H9 (cell line): Measurements from ENCODE around the gene LRRC36. TPM values are rescaled to one million over a fixed set of nuclear protein-coding genes. Genes with fewer than 3 reads are reported as not detected.

Experiments used
- DNase-seq: peaks from one replicate; pipeline ENCODE4 v3.0.0-alpha.2; 2017
- H2AFZ ChIP-seq: one replicate; pipeline ENCODE4 v1.6.1; 2013; ENCODE audit warnings: mild to moderate bottlenecking, low read length, control low read depth, moderate library complexity
- H2AK5ac ChIP-seq: 2 replicates; pipeline ENCODE4 v1.6.1; 2013; ENCODE audit warnings: low read length, control low read depth, mixed read lengths; ENCODE audit not compliant: insufficient read length
- H2BK120ac ChIP-seq: one replicate; pipeline ENCODE4 v1.6.1; 2013; ENCODE audit warnings: low read depth, mild to moderate bottlenecking, low read length, control low read depth, inconsistent platforms; ENCODE audit not compliant: poor library complexity, severe bottlenecking
- H2BK12ac ChIP-seq: 2 replicates; pipeline ENCODE4 v1.6.1; 2013; ENCODE audit warnings: low read length, control low read depth, mixed read lengths, low read depth; ENCODE audit not compliant: insufficient read length
- H2BK15ac ChIP-seq: 2 replicates; pipeline ENCODE4 v1.6.1; 2013; ENCODE audit warnings: low read depth, low read length, control low read depth
- H2BK20ac ChIP-seq: one replicate; pipeline ENCODE4 v1.6.1; 2013; ENCODE audit warnings: low read depth, mild to moderate bottlenecking, low read length, control low read depth, inconsistent platforms; ENCODE audit not compliant: poor library complexity, severe bottlenecking
- H2BK5ac ChIP-seq: 2 replicates; pipeline ENCODE4 v1.6.1; 2013; ENCODE audit warnings: low read length, control low read depth, mixed read lengths; ENCODE audit not compliant: insufficient read length
- H3K14ac ChIP-seq: 2 replicates; pipeline ENCODE4 v1.6.1; 2013; ENCODE audit warnings: low read length, control low read depth; ENCODE audit not compliant: insufficient read depth
- H3K18ac ChIP-seq: 2 replicates; pipeline ENCODE4 v1.6.1; 2013; ENCODE audit warnings: low read depth, mild to moderate bottlenecking, mixed read lengths, low read length, control low read depth; ENCODE audit not compliant: insufficient read length
- H3K23ac ChIP-seq: 2 replicates; pipeline ENCODE4 v1.6.1; 2013; ENCODE audit warnings: low read length, control low read depth, mixed read lengths, low read depth; ENCODE audit not compliant: insufficient read length
- H3K23me2 ChIP-seq: 2 replicates; pipeline ENCODE4 v1.6.1; 2013; ENCODE audit warnings: low read depth, mild to moderate bottlenecking, mixed read lengths, low read length, control low read depth; ENCODE audit not compliant: insufficient read length, poor library complexity, severe bottlenecking
- H3K27ac ChIP-seq: 2 replicates; pipeline ENCODE4 v1.5.1; 2013; ENCODE audit warnings: low read length, control low read depth, mixed read lengths, low read depth; ENCODE audit not compliant: insufficient read length
- H3K27me3 ChIP-seq: 2 replicates; pipeline ENCODE4 v1.6.1; 2013; ENCODE audit warnings: low read length, control low read depth, inconsistent platforms; ENCODE audit not compliant: insufficient read depth
- H3K4ac ChIP-seq: 2 replicates; pipeline ENCODE4 v1.6.1; 2013; ENCODE audit warnings: low read depth, mild to moderate bottlenecking, control low read depth, inconsistent platforms, low read length, moderate library complexity
- H3K4me1 ChIP-seq: 2 replicates; pipeline ENCODE4 v1.6.1; 2013; ENCODE audit warnings: low read length, control low read depth, inconsistent platforms; ENCODE audit not compliant: insufficient read depth
- H3K4me2 ChIP-seq: 2 replicates; pipeline ENCODE4 v1.6.1; 2013; ENCODE audit warnings: low read length, control low read depth, mixed read lengths; ENCODE audit not compliant: insufficient read length, insufficient read depth
- H3K56ac ChIP-seq: 2 replicates; pipeline ENCODE4 v1.6.1; 2013; ENCODE audit warnings: low read depth, mild to moderate bottlenecking, mixed read lengths, low read length, control low read depth; ENCODE audit not compliant: insufficient read length
- H3K79me1 ChIP-seq: 2 replicates; pipeline ENCODE4 v1.6.1; 2013; ENCODE audit warnings: low read depth, mild to moderate bottlenecking, moderate library complexity, low read length, control low read depth, inconsistent platforms; ENCODE audit not compliant: insufficient read depth, poor library complexity, severe bottlenecking
- H3K79me2 ChIP-seq: 2 replicates; pipeline ENCODE4 v1.6.1; 2013; ENCODE audit warnings: low read length, control low read depth, inconsistent platforms; ENCODE audit not compliant: insufficient read depth
- H3K9ac ChIP-seq: 2 replicates; pipeline ENCODE4 v1.6.1; 2013; ENCODE audit warnings: low read length, control low read depth, mixed read lengths; ENCODE audit not compliant: insufficient read length; ENCODE audit errors: extremely low read depth
- H3K9me3 ChIP-seq: one replicate; pipeline ENCODE4 v1.6.1; 2013; ENCODE audit warnings: low read depth, low read length, inconsistent platforms; ENCODE audit not compliant: control insufficient read depth
- H3T11ph ChIP-seq: one replicate; pipeline ENCODE4 v1.6.1; 2013; ENCODE audit warnings: mild to moderate bottlenecking, low read length, control low read depth, inconsistent platforms
- H4K20me1 ChIP-seq: one replicate; pipeline ENCODE4 v1.6.1; 2013; ENCODE audit not compliant: control insufficient read depth, insufficient read length, insufficient read depth
- H4K5ac ChIP-seq: 2 replicates; pipeline ENCODE4 v1.6.1; 2013; ENCODE audit warnings: low read depth, mild to moderate bottlenecking, mixed read lengths, low read length, control low read depth; ENCODE audit not compliant: insufficient read length
- H4K8ac ChIP-seq: replicated peaks from 2 replicates; pipeline ENCODE4 v1.6.1; 2013; ENCODE audit warnings: low read length, control low read depth, mixed read lengths, low read depth; ENCODE audit not compliant: insufficient read length
- H4K91ac ChIP-seq: 2 replicates; pipeline ENCODE4 v1.6.1; 2013; ENCODE audit warnings: low read depth, mild to moderate bottlenecking, moderate library complexity, mixed read lengths, low read length, control low read depth; ENCODE audit not compliant: insufficient read length
- H3K27ac Mint-ChIP-seq, 3 experiments: 2 replicates in 2 of 3; 3 replicates in 1 of 3; pipeline ENCODE4 v1.8.0; 2020 to 2021; ENCODE audit warnings: mixed read lengths in 3 of 3, mild to moderate bottlenecking in 1 of 3, moderate library complexity in 1 of 3
- H3K27me3 Mint-ChIP-seq: 2 replicates; pipeline ENCODE4 v1.8.0; 2021; ENCODE audit warnings: low read depth, mild to moderate bottlenecking, moderate library complexity, mixed read lengths
- H3K36me3 Mint-ChIP-seq, 3 experiments: 2 replicates in 2 of 3; 3 replicates in 1 of 3; pipeline ENCODE4 v1.8.0; 2020 to 2021; ENCODE audit warnings: low read depth in 3 of 3, mixed read lengths in 3 of 3; ENCODE audit not compliant: insufficient read depth in 1 of 3
- H3K4me1 Mint-ChIP-seq, 2 experiments: 2 replicates each; pipeline ENCODE4 v1.8.0; 2020; ENCODE audit warnings: mixed read lengths in 2 of 2
- H3K4me3 Mint-ChIP-seq, 2 experiments: 2 replicates in 1 of 2; 3 replicates in 1 of 2; pipeline ENCODE4 v1.8.0; 2020 to 2021; ENCODE audit warnings: mild to moderate bottlenecking in 2 of 2, mixed read lengths in 2 of 2, moderate library complexity in 1 of 2
- H3K9me3 Mint-ChIP-seq, 2 experiments: 2 replicates in 1 of 2; 3 replicates in 1 of 2; pipeline ENCODE4 v1.8.0; 2020; ENCODE audit warnings: mild to moderate bottlenecking in 2 of 2, mixed read lengths in 2 of 2, moderate library complexity in 1 of 2
- WGBS: extraction: QIAGEN DNeasy Blood & Tissue Kit; methylation state at CpG from one replicate; pipeline ENCODE4 v1.1.7; 2013; ENCODE audit warnings: missing lambda C conversion rate, low lambda C conversion rate, mixed read lengths; ENCODE audit not compliant: insufficient read length; ENCODE audit errors: extremely low coverage; 5-methylcytosine and 5-hydroxymethylcytosine counted together
- total RNA-seq: library from RNA; stranded (reverse); gene quantifications from 2 replicates; pipeline ENCODE4 v1.2.1, GENCODE V29; 2021
- TF ChIP-seq, protein P1 (sequence below): fragments of 200-600 bp; sonication (generic); conservative IDR thresholded peaks from 3 replicates; pipeline ENCODE4 v1.8.0; 2021; ENCODE audit warnings: antibody characterized with exemption, mild to moderate bottlenecking

The LRRC36 gene
- total RNA-seq, 1 experiment from 2014 or later, result not detected

DNA sequence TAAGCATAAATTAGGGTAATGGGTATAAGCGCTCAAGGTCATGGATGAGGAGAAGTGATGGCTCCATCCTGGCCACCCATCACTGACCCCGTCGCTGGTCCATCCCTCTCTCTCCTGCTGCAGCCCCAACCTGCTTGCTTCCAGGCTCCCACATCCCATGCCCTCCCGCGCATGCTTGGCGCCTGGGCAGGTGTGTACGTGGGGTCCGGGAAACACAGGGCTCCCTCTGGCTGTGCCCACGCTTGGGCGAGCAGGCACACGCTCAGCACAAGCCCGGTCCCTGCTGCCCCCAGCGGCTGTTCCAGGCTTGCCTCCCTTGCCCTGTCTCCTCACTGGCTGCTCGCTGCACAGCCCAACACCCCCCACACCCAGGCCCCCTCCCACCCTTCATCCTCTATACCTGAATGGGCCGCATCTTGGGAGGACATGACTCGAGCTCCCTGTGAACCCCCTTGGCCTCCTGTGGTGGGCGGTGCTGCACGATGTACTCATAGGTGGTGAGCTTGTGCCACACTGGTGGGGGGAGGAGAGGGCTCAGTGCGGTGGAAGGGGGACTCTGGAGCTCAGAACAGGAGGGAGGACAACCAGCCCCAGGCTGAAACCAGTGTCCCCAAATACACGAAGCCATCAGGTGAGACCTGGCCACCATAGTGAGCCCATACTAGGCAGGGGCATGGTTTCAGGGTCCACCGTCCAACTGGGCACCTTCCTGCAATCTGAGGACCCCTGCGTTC lies 71.4 kb downstream of the LRRC36 start:
- Histone ChIP-seq H2BK120ac (no peak overlapping the region), H3K79me2 (no peaks in the 10 kb centered on the region), H3K9me3 (no peaks in the 10 kb centered on the region), H2BK20ac (no peak overlapping the region), H4K8ac (no peak overlapping the region), H3K23ac (no peak overlapping the region), H3K79me1 (no peaks in the 10 kb centered on the region), H3K4me1 (no peaks in the 10 kb centered on the region), H4K91ac (no peak overlapping the region), H2BK12ac (no peak overlapping the region), H3K23me2 (peaks cover 3% of the 10 kb centered on the region), H4K5ac (no peak overlapping the region), H2AFZ (no peak overlapping the region), H3K27me3 (peaks cover 20% of the 10 kb centered on the region; the same call in 1 of the 2 replicates), H2BK5ac (no peak overlapping the region), H3K4ac (no peak overlapping the region), H3K18ac (no peak overlapping the region), H3K14ac (no peak overlapping the region), H3K27ac (no peak overlapping the region), H3K56ac (no peak overlapping the region), H3K4me2 (no peak overlapping the region), H3T11ph (no peak overlapping the region), H3K9ac (no peak overlapping the region), H2BK15ac (no peak overlapping the region; the same call in 1 of the 2 replicates), H4K20me1 (peaks cover 2% of the 10 kb centered on the region), H2AK5ac (no peak overlapping the region)
- TF ChIP-seq, protein P1, sequence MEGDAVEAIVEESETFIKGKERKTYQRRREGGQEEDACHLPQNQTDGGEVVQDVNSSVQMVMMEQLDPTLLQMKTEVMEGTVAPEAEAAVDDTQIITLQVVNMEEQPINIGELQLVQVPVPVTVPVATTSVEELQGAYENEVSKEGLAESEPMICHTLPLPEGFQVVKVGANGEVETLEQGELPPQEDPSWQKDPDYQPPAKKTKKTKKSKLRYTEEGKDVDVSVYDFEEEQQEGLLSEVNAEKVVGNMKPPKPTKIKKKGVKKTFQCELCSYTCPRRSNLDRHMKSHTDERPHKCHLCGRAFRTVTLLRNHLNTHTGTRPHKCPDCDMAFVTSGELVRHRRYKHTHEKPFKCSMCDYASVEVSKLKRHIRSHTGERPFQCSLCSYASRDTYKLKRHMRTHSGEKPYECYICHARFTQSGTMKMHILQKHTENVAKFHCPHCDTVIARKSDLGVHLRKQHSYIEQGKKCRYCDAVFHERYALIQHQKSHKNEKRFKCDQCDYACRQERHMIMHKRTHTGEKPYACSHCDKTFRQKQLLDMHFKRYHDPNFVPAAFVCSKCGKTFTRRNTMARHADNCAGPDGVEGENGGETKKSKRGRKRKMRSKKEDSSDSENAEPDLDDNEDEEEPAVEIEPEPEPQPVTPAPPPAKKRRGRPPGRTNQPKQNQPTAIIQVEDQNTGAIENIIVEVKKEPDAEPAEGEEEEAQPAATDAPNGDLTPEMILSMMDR, result peak; percentile 16; the same call in 1 of the 3 replicates
- no peaks in the 10 kb centered on the region for H3K9me3 Mint-ChIP-seq
- H3K4me1 Mint-ChIP-seq, result peaks cover 16 to 34% of the 10 kb centered on the region in 2 experiments
- no CpG with 5 or more reads among the region's 22 CpGs for WGBS
- DNase-seq, result no peak
- H3K27ac Mint-ChIP-seq, result no peak overlapping the region
- peaks cover 64% of the 10 kb centered on the region for H3K27me3 Mint-ChIP-seq
- H3K4me3 Mint-ChIP-seq, result no peak overlapping the region; a peak in 1 of 5 replicates
- H3K36me3 Mint-ChIP-seq, result peaks cover 0 to 1% (median 0%) of the 10 kb centered on the region in 3 experiments; a peak in 1 of 7 replicates
